ENCODE results near the gene IER2.
A peak's percentile ranks its signal among the peaks of the same experiment; 100 is the strongest.
"Not testable (repeated sequence)": the region's sequence is repeated elsewhere in the genome, so short reads cannot be mapped to it uniquely, and the experiment has no call there.

The IER2 gene

DNA sequence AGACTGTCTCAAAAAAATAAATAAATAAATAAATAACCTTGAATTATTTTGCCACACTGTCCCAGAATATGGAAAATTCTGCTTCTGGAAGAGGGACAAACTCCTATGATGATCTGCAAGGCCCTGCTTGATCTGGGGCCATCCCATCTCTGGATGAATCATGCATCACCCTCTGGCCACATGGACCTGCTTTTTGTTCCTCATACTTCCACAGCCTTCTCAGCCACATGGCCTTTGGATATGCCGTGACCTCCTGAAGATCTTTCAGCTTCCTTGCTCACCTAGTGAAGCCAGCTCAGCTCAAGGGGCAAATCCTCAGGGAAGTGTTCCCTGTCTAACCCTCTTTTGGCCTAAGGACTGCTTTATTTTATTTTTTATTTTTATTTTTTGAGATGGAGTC is 10.3 kb downstream of the IER2 start:
- Histone ChIP-seq H3K4me3 (no peak overlapping the region), H3K27ac (no peak overlapping the region)
- TF ChIP-seq, protein P1, sequence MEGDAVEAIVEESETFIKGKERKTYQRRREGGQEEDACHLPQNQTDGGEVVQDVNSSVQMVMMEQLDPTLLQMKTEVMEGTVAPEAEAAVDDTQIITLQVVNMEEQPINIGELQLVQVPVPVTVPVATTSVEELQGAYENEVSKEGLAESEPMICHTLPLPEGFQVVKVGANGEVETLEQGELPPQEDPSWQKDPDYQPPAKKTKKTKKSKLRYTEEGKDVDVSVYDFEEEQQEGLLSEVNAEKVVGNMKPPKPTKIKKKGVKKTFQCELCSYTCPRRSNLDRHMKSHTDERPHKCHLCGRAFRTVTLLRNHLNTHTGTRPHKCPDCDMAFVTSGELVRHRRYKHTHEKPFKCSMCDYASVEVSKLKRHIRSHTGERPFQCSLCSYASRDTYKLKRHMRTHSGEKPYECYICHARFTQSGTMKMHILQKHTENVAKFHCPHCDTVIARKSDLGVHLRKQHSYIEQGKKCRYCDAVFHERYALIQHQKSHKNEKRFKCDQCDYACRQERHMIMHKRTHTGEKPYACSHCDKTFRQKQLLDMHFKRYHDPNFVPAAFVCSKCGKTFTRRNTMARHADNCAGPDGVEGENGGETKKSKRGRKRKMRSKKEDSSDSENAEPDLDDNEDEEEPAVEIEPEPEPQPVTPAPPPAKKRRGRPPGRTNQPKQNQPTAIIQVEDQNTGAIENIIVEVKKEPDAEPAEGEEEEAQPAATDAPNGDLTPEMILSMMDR (IDR thresholded peaks at IDR 0.05): no peak
- DNase-seq (ENCODE audit: low spot score): no peak

DNA sequence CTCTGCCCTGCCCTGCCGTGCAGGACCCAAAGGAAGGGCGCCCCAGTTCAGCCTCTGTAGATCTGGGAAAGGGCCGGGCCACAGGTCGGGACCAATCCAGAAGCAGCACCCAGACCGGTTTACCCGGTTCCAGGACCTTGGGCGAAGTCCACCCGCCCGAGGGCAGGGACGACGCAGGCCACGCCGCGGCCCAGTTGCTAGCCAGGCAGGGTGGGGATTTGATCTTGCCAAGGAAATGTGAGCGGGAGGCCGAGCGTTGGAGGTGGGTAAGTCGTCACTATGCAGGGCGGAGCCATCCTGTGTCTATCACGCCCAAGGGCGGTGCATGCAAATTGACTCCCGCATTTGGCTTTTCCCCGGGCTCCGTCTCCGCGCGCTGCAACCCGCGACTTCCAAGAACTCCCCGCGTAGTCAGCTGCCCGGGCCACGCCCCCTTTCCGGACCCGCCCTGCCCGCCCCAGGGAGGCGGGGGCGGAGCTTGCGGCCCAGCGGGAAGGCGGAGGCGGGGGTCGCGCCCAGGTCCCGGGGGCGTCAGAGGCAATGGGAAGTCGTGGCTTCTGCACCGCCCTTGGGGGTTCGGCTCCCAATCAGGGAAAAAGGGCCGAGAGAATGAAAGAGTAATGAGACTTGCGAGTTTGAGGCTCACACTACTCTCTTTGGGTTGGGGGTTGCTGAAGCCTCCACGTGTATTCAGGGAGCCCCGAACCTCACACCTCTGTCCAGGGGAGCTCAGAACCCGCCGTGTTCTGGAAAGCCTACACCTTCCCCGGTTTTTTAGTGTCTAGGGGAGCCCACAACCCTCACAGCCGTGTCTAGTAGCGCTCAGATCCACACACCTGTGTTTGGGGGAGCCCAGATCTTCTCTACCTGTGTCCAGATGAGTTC is 12.8 kb downstream of the IER2 start:
- Histone ChIP-seq H3K27ac (peak overlapping the region; percentile 95 to 98), H3K4me3 (peak overlapping the region; percentile 65)
- TF ChIP-seq, protein P1 (IDR thresholded peaks at IDR 0.05): no peak
- peak; percentile 99 for DNase-seq (ENCODE audit: low spot score)

DNA sequence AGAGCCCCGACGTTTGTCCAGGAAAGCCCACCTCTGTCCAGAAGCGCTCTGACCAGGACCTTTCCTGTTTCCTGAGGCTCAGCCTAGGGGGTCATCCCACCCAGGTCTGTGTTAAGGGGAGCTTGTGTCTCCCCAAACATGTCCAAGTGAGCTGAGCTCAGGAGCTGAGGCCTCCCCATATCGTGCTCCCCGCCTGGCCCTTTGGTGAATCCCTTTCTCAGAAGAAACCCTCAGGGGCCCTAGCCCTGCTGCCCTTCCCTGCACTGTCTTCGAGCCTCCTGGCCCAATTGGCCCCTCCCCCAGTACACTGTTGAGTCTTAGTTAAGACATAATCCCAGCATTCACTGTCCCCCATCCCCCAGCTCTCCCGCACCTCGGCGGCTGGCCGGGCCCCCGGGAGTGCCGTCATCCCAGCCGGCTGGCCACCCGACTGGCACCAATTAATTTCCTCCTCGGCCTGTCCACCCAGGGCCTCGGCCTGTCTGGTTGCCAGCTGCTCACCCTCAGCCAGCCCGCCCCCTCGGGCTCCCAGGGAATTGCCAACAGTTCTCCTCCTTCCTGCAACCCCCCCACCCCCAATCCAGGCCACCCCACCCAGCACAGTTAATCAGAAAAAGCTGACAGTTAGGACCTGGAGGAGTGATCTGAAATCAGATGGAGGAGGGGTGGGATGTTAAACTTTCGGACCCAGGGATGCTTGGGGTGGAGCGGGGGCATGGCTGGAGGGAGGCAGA is 13.6 kb downstream of the IER2 start:
- peak; percentile 92 for DNase-seq (ENCODE audit: low spot score)
- TF ChIP-seq, protein P1 (IDR thresholded peaks at IDR 0.05): no peak
- Histone ChIP-seq H3K27ac (peak overlapping the region; percentile 95 to 98), H3K4me3 (peak overlapping the region; percentile 65)

DNA sequence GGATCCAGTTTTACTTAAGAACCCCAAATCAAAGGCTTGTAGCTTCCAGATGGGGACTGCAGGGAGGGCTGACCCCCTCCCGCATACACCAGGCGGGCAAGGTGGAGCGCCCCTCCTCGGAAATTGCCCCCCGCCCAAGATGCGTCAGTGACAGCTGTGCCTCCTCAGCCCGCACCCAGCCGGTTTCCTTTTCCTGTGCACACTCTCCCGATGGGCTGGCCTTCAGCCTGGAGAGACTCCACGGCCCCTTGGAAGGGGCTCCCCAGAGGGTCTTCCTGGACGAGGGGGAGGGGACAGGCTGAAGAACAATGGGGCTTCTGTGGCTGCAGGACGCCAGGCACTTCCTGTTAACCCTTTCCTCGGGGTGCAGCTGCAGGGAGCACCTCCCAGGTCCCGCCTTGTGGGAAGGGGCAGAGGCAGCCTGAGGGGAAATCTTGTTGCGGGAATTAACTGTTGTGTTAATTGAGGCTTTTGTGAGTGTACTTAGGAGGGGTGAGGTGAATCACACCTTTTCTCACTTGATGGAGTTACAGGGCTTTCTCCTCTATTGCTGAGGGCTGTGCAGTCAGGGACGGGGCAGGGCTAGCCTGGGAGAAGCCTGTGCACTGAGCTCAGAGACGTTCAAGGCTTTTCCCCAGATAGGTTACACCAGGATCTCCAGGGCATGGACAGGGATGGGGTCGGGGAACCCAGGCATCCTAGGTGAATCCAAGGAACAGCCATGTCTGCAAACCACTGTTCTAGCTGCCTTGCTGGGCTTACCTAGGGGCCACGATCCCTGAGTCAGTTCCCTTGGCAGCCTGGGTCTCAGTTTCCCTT is 14.3 kb downstream of the IER2 start:
- peak; percentile 84 for DNase-seq (ENCODE audit: low spot score)
- Histone ChIP-seq H3K4me3 (peak overlapping the region; percentile 65), H3K27ac (peak overlapping the region; percentile 95 to 98)
- TF ChIP-seq, protein P1 (IDR thresholded peaks at IDR 0.05): no peak

DNA sequence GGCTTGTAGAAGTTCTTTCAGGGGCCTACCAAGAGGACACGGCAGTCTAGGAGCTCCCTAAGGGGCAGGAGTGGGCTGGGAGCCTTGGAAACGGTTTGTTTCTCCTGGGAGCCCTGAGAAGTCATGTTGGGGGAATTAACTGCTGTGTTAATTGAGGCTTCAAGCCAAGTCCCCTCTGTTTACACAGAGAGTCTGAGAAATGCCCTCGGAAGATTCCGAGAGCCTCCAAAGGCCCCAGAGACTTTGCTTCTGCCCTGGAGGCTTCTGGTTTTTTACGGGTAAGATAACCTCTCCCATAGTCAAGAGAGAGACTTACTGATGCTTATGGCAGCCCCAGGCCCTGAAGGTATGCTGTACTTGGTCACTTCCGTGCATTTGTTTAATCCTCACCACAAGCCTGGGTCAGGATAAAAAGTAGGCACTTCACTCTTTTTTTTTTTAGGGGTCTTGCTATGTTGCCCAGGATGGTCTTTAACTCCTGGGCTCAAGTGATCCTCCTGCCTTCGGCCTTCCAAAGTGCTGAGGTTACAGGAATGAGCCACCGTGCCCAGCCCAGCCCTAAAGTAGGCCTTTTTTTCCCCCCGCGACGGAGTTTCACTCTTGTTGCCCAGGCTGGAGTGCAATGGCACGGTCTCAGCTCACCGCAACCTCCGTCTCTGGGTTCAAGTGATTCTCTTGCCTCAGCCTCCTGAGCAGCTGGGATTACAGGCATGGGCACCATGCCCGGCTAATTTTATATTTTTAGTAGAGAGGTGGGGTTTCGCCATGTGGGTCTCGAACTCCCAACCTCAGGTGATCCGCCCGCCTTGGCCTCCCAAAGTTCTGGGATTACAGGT is 15.2 kb downstream of the IER2 start:
- Histone ChIP-seq H3K27ac (peak overlapping the region; percentile 95 to 98), H3K4me3 (no peak overlapping the region)
- TF ChIP-seq, protein P1 (IDR thresholded peaks at IDR 0.05): no peak
- no peak for DNase-seq (ENCODE audit: low spot score)

DNA sequence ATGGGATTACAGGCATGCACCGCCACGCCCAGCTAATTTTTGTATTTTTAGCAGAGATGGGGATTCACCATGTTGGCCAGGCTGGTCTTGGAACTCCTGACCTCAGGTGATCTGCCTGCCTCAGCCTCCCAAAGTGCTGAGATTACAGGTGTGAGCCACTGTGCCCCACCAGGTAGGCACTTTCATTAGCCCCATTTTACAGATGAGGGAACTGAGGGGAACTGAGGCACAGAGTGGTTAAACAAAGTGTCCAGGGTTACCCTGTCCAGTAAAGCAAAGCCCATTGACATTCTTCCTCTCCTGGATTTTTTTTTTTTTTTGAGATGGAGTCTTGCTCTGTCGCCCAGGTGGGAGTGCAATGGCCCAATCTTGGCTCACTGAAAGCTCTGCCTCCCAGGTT is 15.9 kb downstream of the IER2 start:
- H3K4me3 ChIP-seq; DNase-seq (ENCODE audit: low spot score): not testable (repeated sequence)
- H3K27ac ChIP-seq: peak overlapping the region in 1 of 2 donors; percentile 46
